Measurements from ENCODE around the gene PRUNE2.

PRUNE2 gene

DNA sequence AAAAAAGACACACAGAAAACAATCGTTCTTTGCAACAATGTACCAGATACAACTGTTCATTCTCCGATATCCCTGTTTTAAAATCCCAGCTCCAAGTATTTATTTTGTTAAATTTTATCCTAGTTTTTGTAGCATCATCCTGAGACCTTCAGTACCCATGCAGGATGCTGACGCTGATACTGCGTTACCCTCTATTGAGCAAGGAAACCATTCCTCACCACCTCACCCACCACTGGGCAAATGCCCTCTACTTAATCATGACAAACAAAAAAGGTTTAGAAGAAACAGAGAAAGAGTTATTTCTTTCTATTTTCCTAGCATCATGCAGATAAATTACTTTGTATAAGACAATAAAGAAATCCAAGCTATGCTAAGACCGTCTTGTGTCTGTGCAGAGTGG lies 277.8 kb downstream of the PRUNE2 start:
- DNase-seq (ENCODE audit: low spot score) = no peak

DNA sequence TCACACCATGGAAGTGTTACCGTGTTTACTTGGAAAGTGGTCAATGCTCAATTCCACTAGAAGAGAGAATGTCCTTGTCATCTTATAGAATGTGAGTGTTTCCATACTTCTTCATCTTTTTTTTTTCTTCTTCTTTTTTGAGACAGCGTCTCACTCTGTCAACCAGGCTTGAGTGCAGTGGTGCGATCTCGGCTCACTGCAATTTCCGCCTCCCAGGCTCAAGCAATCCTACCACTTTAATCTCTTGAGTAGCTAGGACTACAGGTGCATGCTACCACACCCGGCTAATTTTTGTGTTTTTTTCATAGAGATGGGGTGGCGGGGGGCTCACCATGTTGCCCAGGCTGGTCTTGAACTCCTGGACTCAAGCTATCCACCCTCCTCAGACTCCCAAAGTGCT lies 278.9 kb downstream of the PRUNE2 start:
- no peak for DNase-seq (ENCODE audit: low spot score)

DNA sequence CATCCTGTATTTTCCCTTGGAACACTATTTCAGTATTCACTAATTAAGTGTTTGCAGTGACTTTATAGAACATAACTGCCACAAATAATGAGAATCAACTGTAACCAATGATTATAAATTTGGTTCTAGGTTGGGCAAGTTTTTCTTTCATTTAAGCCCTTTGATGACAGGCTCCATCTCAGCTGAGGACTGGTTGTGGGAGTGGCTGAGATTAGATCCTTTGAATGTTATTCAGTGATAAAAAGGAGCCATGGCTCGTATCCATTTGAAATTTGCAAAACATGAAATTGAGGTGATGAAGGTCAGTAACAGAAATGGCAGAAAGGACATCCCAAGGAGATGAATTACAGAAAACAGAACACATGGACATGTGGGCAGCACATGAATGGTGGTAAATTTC lies 279.8 kb downstream of the PRUNE2 start:
- no peak for DNase-seq (ENCODE audit: low spot score)

GRCh38 chr9:76624391-76625048 lies 281.4 kb downstream of the PRUNE2 start:
- DNase-seq (ENCODE audit: low spot score) = no peak

DNA sequence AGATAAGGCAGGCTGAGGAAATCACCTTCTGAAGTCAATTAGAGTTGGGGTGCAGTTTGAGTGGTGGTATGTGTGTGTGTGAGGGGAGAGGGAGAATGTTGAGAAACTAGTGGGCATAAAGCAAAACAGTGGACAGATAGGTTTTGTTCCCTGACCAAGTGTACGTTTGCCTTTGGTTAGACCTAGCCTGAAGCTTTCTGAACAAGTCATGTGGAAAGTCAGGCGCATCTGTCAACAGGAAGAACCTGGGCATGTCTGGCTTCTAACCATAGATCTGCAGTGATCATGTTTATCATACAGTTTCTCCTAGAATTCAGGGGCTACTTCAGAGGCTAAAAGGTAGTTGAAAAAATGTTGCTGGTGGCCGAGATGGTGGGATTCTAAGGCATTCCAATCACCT lies 284.9 kb downstream of the PRUNE2 start:
- no peak for DNase-seq (ENCODE audit: low spot score)

DNA sequence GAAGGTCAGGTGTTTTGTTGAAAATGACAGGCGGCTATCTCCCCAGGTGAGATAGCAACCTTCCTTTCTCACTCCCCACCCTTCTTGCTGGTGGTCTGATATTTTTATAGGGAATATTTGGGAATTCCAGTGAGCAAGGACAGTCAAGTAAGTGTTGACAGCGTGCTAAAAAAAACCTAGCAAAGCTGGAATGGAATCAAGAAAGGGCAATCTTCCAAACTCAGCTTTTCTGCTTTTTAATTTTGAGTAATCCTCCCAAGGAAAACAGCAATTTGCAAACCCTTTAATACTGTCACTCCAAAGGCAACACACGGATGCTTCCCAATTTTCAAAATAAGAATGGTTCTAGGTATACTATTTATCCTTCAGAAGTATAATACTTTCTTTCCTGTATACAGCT lies 285.3 kb downstream of the PRUNE2 start:
- DNase-seq (ENCODE audit: low spot score) = no peak

GRCh38 chr9:76619640-76620039 lies 286.3 kb downstream of the PRUNE2 start:
- no peak for DNase-seq (ENCODE audit: low spot score)

DNA sequence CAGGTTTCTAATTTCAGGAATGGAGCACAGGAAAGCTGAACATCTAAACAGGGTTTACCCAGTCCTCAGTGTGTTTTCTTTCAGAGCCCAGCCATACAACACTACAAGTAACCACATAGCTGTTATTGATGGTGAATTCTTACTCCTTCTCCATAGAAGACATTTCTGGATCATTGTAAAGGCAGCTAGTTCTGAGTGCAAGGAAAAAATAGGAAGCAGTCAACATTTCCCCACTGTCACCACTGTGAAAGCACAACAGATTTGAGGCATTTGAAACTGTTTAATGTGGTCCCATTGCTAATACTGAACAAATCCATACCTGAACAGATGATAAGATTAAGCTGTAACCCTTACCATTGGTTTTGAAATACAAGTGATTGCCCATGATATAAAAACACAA lies 286.7 kb downstream of the PRUNE2 start:
- no peak for DNase-seq (ENCODE audit: low spot score)

DNA sequence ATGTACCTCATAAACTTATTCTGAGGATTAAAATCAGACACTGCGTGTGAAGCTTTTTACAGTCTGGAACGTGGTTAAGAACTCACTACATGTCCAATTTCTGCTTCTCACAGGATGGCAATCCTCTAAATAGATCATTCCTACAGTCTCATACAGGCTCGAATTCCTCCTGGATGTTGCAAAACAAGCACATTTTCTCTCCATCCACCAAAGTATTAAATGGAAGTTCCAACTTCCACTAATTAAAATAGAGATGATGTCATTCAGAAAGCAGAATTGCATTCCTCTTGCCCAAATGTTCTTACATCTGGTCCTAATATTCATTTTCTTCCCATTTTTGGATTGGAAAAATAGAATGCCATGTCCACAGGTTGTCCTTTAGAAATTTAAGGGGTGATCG lies 287.2 kb downstream of the PRUNE2 start:
- DNase-seq (ENCODE audit: low spot score) = no peak

GRCh38 chr9:76617497-76618175 lies 288.3 kb downstream of the PRUNE2 start:
- DNase-seq (ENCODE audit: low spot score) = no peak

- DNase-seq (ENCODE audit: low spot score) = no peak
These were observed 289.1 kb downstream of the PRUNE2 start for GRCh38 chr9:76616780-76617179.

DNA sequence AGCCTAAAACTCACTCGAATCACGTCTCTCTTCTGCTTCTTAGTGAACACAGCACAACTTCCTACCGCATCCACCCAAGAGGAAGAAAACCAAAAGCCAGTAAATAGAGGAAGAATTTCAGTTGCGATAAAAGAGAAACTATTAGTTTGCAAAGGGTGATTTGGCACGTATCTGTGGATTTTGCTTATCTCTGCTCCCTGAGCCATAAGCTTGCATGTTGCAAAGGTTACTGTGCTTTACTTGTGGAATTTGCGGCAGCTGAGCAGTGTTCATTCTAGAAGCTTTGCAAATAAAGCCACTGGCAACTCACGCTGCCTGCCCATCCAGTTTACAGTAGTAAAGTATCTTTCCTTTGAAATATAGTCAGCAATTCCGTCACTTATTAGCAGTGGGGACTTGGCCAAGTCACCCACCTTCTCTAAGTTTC lies 290.7 kb downstream of the PRUNE2 start:
- DNase-seq (ENCODE audit: low spot score) = no peak

DNA sequence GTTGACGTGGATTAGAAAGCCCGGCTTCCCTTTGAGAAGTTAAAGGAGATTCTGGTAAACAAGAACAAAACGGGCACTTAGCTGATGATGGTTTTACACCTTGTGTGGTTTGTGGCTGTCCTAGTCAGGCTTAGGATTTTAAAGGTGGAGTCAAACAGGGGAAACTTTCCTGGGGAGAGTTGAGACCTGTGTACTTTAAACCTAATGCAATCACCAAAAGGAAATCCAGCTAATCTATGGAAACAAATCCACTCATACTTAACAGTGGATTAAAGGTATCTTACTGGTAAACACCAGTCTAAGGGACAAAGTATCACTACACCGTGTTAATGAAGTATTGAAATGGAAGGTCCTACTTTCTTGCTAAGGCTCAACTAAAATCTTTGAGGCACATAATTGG lies 291.9 kb downstream of the PRUNE2 start:
- no peak for DNase-seq (ENCODE audit: low spot score)

DNA sequence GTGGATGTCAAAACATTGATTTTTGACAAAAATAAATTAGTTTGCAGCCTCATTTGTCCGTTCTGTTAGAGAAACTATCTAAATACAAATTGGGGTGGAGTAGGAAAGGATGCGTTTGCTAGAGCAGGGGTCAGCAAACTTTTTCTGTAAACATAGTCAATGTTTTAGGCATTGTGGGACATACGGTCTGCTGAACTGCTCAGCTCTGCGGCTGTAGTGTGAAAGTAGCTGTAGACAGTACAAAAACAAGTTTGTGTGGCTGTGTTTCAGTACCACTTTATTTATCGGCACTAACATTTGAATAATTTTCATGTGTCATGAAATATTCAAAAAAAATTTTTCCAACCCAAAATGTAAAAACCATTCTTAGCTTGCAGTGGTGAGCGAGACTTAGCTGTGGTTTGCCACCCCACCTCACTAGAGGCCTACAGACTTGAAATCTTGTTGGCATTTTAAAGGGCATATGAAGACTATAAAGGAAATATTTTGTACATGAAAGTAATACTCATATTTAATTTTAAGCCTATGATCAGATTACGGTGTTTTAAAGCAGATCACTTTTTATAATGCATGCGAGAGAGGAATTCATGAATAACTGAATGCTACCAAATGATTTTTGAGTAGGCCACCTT lies 292.6 kb downstream of the PRUNE2 start:
- DNase-seq (ENCODE audit: low spot score) = no peak

DNA sequence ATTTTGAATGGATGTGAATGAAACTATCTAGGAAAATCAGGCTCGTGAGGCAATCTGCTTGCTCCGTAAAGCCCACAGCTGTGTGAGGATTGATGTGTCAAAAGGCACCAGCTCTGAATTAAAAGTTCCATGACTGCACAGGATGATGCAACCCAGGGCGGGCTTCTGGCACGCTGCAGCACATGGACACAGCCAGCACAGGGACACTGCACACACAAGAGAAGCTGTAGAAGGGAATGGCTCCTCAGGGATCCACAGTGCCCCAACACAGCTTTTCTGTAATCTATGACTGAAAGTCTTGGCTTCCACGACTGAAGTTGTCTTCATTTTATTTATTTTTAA lies 295.9 kb downstream of the PRUNE2 start:
- DNase-seq (ENCODE audit: low spot score) = no peak

DNA sequence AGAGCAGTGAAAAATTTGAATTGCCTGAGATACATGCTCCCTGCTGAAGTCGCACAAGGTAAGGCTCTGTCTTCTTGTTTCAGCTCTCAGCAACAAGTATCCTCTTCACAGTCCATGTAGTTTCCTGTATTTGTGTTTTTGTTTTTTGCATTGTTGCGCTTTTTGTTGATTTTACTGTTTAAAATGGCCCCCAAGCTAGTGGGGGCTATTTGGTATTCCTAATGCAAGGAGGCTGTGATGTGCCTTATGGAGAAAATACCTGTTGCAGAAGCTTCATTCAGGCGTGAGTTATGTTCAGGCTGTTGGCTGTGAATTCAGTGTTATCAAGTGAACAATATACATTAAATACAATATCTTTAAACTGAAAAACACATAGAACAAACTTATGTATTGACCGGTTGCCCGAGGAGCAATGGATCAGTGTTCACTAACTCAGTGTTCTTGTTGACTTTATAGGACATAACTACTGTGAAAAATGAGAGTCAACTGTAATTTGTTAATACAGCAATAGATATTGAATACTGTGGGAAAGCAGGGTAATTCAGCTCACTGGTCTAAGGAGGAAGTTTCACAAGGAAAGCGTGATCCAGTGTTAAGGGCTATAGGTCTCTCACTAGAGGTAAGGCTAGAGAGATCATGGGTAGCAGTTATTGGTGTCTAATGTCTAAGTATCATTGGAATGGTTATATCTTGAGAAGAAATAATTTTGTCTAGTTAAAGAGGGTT lies 296.5 kb downstream of the PRUNE2 start:
- no peak for DNase-seq (ENCODE audit: low spot score)

DNA sequence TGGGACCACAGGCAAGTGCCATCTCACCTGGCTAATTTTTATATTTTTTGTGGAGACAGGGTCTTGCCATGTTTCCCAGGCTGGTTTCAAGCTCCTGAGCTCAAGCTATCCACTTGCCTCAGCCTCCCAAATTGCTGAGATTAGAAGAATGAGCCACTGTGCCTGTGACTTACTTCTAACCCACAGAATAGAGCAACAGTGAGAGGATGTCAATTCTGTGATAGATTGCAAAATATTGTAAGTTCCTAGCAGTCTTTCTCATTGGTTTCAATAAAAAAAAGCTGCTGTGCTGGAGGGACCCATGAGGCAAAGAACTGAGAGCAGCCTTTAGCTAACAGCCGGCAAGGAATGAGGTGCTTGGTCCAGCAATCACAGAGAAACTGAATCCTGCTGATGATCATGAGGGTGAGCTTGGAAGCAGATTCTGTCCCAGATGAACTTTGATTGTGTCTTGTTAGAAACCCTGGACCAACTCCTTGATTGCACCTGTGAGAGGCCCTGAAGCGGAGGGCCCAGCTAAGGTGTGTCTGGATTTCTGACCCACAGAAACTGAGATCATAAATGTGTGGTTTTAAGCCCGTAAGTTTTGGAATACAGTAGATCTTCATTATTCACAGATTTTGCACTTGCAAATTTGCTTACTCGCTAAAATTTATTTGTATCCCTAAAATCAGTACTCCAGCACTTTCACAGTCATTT lies 297.2 kb downstream of the PRUNE2 start:
- no peak for DNase-seq (ENCODE audit: low spot score)

DNA sequence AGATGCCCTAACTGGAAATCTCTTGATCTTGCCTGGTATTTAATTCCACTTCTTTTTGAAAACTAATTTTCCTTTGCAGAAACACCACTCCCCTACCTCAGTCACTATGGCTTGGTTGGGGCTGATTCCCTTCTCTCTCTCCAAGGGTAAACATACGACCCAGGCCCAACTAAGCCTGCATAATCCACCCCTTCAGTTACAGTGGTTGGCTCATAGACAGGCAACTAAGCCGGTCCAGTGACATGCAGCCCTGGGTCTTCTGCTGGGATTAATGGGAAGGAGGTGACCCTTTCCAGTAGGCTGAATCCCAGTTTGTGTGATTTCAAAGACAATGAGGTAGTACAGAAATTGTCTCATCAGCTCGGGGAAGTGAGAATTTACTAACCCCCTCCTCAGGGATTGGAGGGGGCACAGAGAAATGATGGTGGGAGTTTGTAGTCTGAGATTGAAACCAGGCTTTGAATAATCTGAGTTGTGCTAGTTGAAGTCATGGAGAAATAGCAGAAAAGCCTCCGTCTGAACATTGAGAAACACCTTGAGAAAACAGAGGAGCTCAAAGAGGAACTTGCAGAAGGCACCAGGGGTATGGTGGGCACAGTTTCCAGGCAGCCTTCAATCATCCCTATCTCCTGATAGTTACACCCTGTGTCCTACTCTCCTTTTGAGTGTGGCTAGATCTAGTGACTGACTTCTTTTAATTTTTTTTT lies 298.0 kb downstream of the PRUNE2 start:
- no peak for DNase-seq (ENCODE audit: low spot score)

DNA sequence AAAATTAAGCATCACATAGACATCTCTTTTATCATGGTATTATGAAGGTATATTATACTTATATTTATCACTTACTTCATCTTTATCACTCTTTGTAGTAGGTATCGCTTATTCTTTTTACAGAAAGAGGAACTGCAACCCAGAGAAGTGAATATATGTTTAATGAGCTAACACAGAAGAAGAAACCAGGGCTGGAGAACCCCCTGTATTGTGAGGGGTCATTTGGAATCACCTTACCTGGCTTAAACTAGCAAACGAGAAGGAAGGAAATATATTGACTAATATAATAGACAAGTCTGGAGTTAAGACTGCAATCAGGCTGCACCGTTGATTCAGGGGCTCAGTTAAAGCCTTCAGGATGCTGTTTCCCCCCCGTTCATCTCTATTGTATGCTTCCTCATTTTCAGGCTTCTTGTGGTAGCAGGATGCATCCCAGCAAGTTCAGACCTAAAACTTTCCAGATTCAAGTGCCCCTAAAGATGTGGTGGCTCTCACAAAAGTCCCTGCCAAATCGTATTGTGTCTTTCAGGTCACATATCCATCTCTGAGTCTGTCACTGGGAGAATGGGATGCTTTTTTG lies 300.5 kb downstream of the PRUNE2 start:
- DNase-seq (ENCODE audit: low spot score) = no peak

- DNase-seq (ENCODE audit: low spot score) = no peak
These were observed 301.9 kb downstream of the PRUNE2 start for GRCh38 chr9:76603931-76604570.

DNA sequence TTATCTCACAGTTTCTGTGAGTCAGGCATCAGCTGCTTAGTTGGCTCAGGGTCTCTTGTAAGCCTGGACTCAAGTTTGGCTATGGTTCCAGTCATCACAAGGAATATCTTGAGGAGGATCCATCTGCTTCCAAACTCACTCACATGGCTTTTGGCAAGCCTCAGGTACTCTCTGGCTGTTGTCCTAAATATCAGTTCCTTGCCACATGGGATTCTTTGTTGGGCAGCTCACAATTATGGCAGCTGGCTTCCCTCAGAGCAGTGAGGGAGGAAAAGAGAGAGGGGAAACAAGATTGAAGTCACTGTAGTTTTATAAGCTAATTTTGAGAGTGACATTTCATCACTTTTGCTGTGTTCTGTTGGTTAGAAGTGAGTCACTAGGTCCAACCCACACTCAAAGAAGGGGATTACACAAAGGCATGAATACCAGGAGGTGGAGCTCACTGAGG lies 302.4 kb downstream of the PRUNE2 start:
- DNase-seq (ENCODE audit: low spot score) = peak; percentile 6
